Upper lobe of left lung (tissue), 4 donors: Measurements from ENCODE around the gene PER2.

Source experiments
- CTCF ChIP-seq, 6 experiments: fragments of 450-650 bp in 4 of 6; fragments of 200-600 bp in 2 of 6; sonication (generic) in 2 of 6; IDR thresholded peaks; one replicate each; pipeline ENCODE4 v1.5.1; 2016 to 2019; ENCODE audit warnings: antibody characterized with exemption in 6 of 6
- EP300 ChIP-seq, 4 donors: sonication (generic); formaldehyde crosslinking; IDR thresholded peaks; one replicate each; pipeline ENCODE4 v1.5.1; 2017; ENCODE audit warnings: antibody characterized with exemption in 4 of 4, control low read depth in 2 of 4
- POLR2A ChIP-seq, 4 donors: fragments of 450-650 bp; IDR thresholded peaks; one replicate each; pipeline ENCODE4 v1.5.1; 2016 to 2017; ENCODE audit warnings: antibody characterized with exemption in 4 of 4, mild to moderate bottlenecking in 2 of 4
- POLR2AphosphoS5 ChIP-seq, 2 donors: sonication (generic); formaldehyde crosslinking; IDR thresholded peaks; one replicate each; pipeline ENCODE4 v1.5.1; 2017; ENCODE audit warnings: antibody characterized with exemption in 2 of 2

DNA sequence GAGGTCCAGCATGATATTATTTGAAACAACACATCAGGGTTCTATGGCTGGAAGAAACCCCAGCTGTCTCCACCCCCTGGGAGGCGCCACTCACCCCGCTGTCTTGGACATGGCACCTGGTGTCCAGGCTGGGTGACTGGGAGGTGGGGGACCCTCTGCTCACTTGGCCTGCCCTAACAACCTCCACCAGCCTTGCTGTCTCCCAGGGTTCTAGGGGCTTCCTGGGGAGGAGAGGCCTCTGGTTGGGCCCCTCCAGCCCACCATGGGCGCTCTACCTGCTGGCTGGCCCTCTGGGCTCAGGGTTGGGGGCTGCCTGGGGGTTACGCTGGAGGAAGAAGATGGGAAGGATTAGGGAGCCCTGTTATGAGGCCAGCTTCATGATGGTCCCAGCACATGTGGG lies 16.3 kb downstream of the PER2 start:
- TF ChIP-seq CTCF (IDR thresholded peaks at IDR 0.05) (no peak), POLR2A (IDR thresholded peaks at IDR 0.05) (no peak), POLR2AphosphoS5 (IDR thresholded peaks at IDR 0.05) (no peak), EP300 (IDR thresholded peaks at IDR 0.05) (no peak)
